ENCODE results near the gene EDDM13. TPM values are rescaled to one million over a fixed set of nuclear protein-coding genes. Genes with fewer than 3 reads are reported as not detected.

EDDM13 gene
- total RNA-seq, 4 donors from 2014 or later, result 6.0 to 25.8 (median 11.4) TPM

GRCh38 chr19:56341948-56342347 is 69.4 kb downstream of the EDDM13 start:
- H3K27me3 ChIP-seq, result no peaks in the 10 kb centered on the region
- no peak for TF ChIP-seq POLR2A (IDR thresholded peaks at IDR 0.05)
- TF ChIP-seq EP300 (IDR thresholded peaks at IDR 0.05), result no peak
- no peak for TF ChIP-seq POLR2AphosphoS5 (IDR thresholded peaks at IDR 0.05)
- TF ChIP-seq CTCF (IDR thresholded peaks at IDR 0.05), result no peak
- no peak overlapping the region for H3K4me3 ChIP-seq
- H3K9me3 ChIP-seq, result no peaks in the 10 kb centered on the region
- DNase-seq (ENCODE audit: low spot score in 2 of 2), result no peak
- no peaks in the 10 kb centered on the region for H3K36me3 ChIP-seq
- H3K4me1 ChIP-seq, result no peaks in the 10 kb centered on the region
- no peak overlapping the region for H3K27ac ChIP-seq

- no peaks in the 10 kb centered on the region for H3K36me3 ChIP-seq
- no peak for DNase-seq (ENCODE audit: low spot score in 2 of 2)
Observed at GRCh38 chr19:56347163-56347778, 74.7 kb downstream of the EDDM13 start.

GRCh38 chr19:56348289-56348877 is 75.8 kb downstream of the EDDM13 start:
- H3K36me3 ChIP-seq, result no peaks in the 10 kb centered on the region
- 58% methylated on average over 5 of the region's 5 CpGs for WGBS
- H3K4me3 ChIP-seq, result no peak overlapping the region
- H3K27ac ChIP-seq, result no peak overlapping the region
- H3K9me3 ChIP-seq, result no peaks in the 10 kb centered on the region
- no peak for TF ChIP-seq CTCF (IDR thresholded peaks at IDR 0.05)
- TF ChIP-seq POLR2AphosphoS5 (IDR thresholded peaks at IDR 0.05), result no peak
- no peak for TF ChIP-seq EP300 (IDR thresholded peaks at IDR 0.05)
- no peak for TF ChIP-seq POLR2A (IDR thresholded peaks at IDR 0.05)
- no peaks in the 10 kb centered on the region for H3K27me3 ChIP-seq
- no peaks in the 10 kb centered on the region for H3K4me1 ChIP-seq
- DNase-seq (ENCODE audit: low spot score in 2 of 2), result no peak

More at GRCh38 chr19:56347163-56347778, 74.7 kb downstream of the EDDM13 start:
- no peaks in the 10 kb centered on the region for H3K4me1 ChIP-seq
- WGBS, result 71% methylated on average over 7 of the region's 7 CpGs
- H3K9me3 ChIP-seq, result no peaks in the 10 kb centered on the region
- no peak overlapping the region for H3K4me3 ChIP-seq
- no peaks in the 10 kb centered on the region for H3K27me3 ChIP-seq
- no peak overlapping the region for H3K27ac ChIP-seq
- TF ChIP-seq EP300 (IDR thresholded peaks at IDR 0.05), result no peak
- TF ChIP-seq POLR2A (IDR thresholded peaks at IDR 0.05), result no peak
- no peak for TF ChIP-seq CTCF (IDR thresholded peaks at IDR 0.05)
- TF ChIP-seq POLR2AphosphoS5 (IDR thresholded peaks at IDR 0.05), result no peak

- TF ChIP-seq EP300 (IDR thresholded peaks at IDR 0.05) (no peak), POLR2AphosphoS5 (IDR thresholded peaks at IDR 0.05) (no peak), POLR2A (IDR thresholded peaks at IDR 0.05) (no peak), CTCF (IDR thresholded peaks at IDR 0.05) (peak; percentile 75 to 78)
- no peak overlapping the region for H3K27ac ChIP-seq
- no peaks in the 10 kb centered on the region for H3K36me3 ChIP-seq
- no peak for DNase-seq (ENCODE audit: low spot score in 2 of 2)
- 15% methylated on average over 8 of the region's 8 CpGs for WGBS
- H3K4me3 ChIP-seq, result no peak overlapping the region
- H3K9me3 ChIP-seq, result no peaks in the 10 kb centered on the region
- no peaks in the 10 kb centered on the region for H3K4me1 ChIP-seq
- no peaks in the 10 kb centered on the region for H3K27me3 ChIP-seq
Observed at GRCh38 chr19:56350416-56351045, 78.0 kb downstream of the EDDM13 start.

GRCh38 chr19:56351208-56351607 is 78.7 kb downstream of the EDDM13 start:
- DNase-seq (ENCODE audit: low spot score in 2 of 2), result no peak
- no peaks in the 10 kb centered on the region for H3K36me3 ChIP-seq
- TF ChIP-seq CTCF (IDR thresholded peaks at IDR 0.05), result no peak
- no peak for TF ChIP-seq POLR2AphosphoS5 (IDR thresholded peaks at IDR 0.05)
- no peak for TF ChIP-seq EP300 (IDR thresholded peaks at IDR 0.05)
- no peak for TF ChIP-seq POLR2A (IDR thresholded peaks at IDR 0.05)
- no peak overlapping the region for H3K27ac ChIP-seq
- H3K4me1 ChIP-seq, result no peaks in the 10 kb centered on the region
- WGBS, result 83% methylated on average over 6 of the region's 6 CpGs
- H3K27me3 ChIP-seq, result no peaks in the 10 kb centered on the region
- H3K9me3 ChIP-seq, result no peaks in the 10 kb centered on the region
- no peak overlapping the region for H3K4me3 ChIP-seq
